ENCODE results near the gene ITIH1. TPM values are rescaled to one million over a fixed set of nuclear protein-coding genes. Genes with fewer than 3 reads are reported as not detected.

The ITIH1 gene
- total RNA-seq, 2 experiments from 2014 or later: not detected

DNA sequence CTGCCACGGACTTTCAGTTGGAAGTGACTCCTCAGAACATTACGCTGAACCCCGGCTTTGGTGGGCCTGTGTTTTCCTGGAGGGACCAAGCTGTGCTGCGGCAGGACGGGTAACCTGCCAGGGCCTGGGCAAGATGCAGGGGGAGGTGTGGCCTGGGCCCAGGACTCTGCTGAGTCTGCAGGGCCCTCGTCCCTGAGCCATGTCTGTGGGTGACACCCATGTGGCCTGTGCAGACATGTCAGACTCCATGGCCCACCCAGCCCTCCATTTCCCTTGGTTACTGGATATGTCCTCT lies 12.3 kb downstream of the ITIH1 start:
- intact Hi-C loops (cut with DNase I, micrococcal nuclease): no loop called here
- H3K36me3 Mint-ChIP-seq (ENCODE audit: low read depth): no peaks in the 10 kb centered on the region

DNA sequence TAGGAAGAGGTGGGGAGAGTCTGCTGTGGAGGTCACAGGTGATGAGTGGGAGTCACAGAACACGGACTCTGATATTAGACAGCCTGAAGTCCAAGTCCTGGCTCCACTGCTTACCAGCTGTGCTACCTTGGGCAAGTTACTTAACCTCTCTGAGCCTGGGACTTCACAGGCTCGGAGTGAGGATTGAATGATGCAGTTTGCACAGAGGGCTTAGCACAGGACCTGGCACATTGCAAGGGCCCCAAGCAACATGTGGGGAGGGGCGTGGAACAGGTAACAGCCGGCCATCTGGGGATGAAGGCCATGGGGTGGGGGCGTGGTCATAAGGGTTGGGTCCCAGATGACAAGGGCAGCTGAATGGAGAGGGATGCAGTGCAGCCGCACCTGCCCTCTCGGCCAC lies 12.9 kb downstream of the ITIH1 start:
- no peaks in the 10 kb centered on the region for H3K27me3 Mint-ChIP-seq
- DNase-seq: no peak
- no peak overlapping the region for H3K27ac Mint-ChIP-seq
- H3K4me1 Mint-ChIP-seq (ENCODE audit: low read depth): no peaks in the 10 kb centered on the region
- TF ChIP-seq, protein P1, sequence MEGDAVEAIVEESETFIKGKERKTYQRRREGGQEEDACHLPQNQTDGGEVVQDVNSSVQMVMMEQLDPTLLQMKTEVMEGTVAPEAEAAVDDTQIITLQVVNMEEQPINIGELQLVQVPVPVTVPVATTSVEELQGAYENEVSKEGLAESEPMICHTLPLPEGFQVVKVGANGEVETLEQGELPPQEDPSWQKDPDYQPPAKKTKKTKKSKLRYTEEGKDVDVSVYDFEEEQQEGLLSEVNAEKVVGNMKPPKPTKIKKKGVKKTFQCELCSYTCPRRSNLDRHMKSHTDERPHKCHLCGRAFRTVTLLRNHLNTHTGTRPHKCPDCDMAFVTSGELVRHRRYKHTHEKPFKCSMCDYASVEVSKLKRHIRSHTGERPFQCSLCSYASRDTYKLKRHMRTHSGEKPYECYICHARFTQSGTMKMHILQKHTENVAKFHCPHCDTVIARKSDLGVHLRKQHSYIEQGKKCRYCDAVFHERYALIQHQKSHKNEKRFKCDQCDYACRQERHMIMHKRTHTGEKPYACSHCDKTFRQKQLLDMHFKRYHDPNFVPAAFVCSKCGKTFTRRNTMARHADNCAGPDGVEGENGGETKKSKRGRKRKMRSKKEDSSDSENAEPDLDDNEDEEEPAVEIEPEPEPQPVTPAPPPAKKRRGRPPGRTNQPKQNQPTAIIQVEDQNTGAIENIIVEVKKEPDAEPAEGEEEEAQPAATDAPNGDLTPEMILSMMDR (IDR thresholded peaks at IDR 0.05): no peak
- no peak overlapping the region for H3K4me3 ChIP-seq (ENCODE audit: low read length)
- H3K36me3 ChIP-seq (ENCODE audit: insufficient read depth, low read length): no peaks in the 10 kb centered on the region
- H3K9me3 Mint-ChIP-seq: no peaks in the 10 kb centered on the region
- POLR2A ChIA-PET: no interaction called here
- H3K36me3 Mint-ChIP-seq (ENCODE audit: low read depth): no peaks in the 10 kb centered on the region
- no peaks in the 10 kb centered on the region for H3K27me3 ChIP-seq (ENCODE audit: control insufficient read depth in 1 of 2, insufficient read depth in 2 of 2, low read length in 2 of 2)
- H3K27ac ChIP-seq (ENCODE audit: low read depth in 1 of 2, low read length in 2 of 2): no peak overlapping the region
- ATAC-seq (ENCODE audit: poor library complexity): no peak
- no peaks in the 10 kb centered on the region for H3K4me1 ChIP-seq (ENCODE audit: insufficient read depth, low read length)
- no peaks in the 10 kb centered on the region for H3K9me3 ChIP-seq (ENCODE audit: control insufficient read depth in 1 of 2, insufficient read depth in 1 of 2, low read length in 2 of 2)
- CTCF ChIA-PET: no interaction called here
- no peak overlapping the region for H3K4me3 Mint-ChIP-seq
- intact Hi-C loops (cut with DNase I, micrococcal nuclease): no loop called here

More for the DNA sequence above, 12.3 kb downstream of the ITIH1 start:
- Mint-ChIP-seq H3K27ac (no peak overlapping the region), H3K4me1 (ENCODE audit: low read depth) (no peaks in the 10 kb centered on the region), H3K27me3 (no peaks in the 10 kb centered on the region), H3K4me3 (no peak overlapping the region), H3K9me3 (no peaks in the 10 kb centered on the region)
- CTCF ChIA-PET: no interaction called here
- DNase-seq: no peak
- H3K4me3 ChIP-seq (ENCODE audit: low read length): no peak overlapping the region
- POLR2A ChIA-PET: no interaction called here
- TF ChIP-seq, protein P1 (IDR thresholded peaks at IDR 0.05): no peak
- H3K9me3 ChIP-seq (ENCODE audit: control insufficient read depth in 1 of 2, insufficient read depth in 1 of 2, low read length in 2 of 2): no peaks in the 10 kb centered on the region
- H3K4me1 ChIP-seq (ENCODE audit: insufficient read depth, low read length): no peaks in the 10 kb centered on the region
- no peak for ATAC-seq (ENCODE audit: poor library complexity)
- H3K36me3 ChIP-seq (ENCODE audit: insufficient read depth, low read length): no peaks in the 10 kb centered on the region
- no peaks in the 10 kb centered on the region for H3K27me3 ChIP-seq (ENCODE audit: control insufficient read depth in 1 of 2, insufficient read depth in 2 of 2, low read length in 2 of 2)
- no peak overlapping the region for H3K27ac ChIP-seq (ENCODE audit: low read depth in 1 of 2, low read length in 2 of 2)

DNA sequence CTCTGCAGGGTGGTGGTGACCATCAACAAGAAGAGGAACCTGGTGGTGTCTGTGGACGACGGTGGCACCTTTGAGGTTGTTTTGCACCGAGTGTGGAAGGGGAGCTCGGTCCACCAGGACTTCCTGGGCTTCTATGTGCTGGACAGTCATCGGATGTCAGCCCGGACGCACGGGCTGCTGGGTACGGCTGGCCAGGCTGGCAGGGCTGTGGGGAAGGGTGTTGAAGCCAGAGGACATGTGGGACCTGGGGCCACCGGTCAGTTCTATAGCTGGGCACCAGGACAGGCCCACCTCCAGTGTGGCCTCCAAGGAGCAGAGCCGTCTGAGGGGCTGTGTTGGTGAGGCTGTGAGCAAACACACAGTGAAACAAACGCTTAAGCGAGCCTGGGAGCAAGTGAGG lies 13.3 kb downstream of the ITIH1 start:
- POLR2A ChIA-PET: no interaction called here

More for the DNA sequence above, 13.3 kb downstream of the ITIH1 start:
- Mint-ChIP-seq H3K4me3 (no peak overlapping the region), H3K36me3 (ENCODE audit: low read depth) (no peaks in the 10 kb centered on the region), H3K4me1 (ENCODE audit: low read depth) (no peaks in the 10 kb centered on the region), H3K27ac (no peak overlapping the region), H3K27me3 (no peaks in the 10 kb centered on the region), H3K9me3 (no peaks in the 10 kb centered on the region)
- Histone ChIP-seq H3K4me3 (ENCODE audit: low read length) (no peak overlapping the region), H3K9me3 (ENCODE audit: control insufficient read depth in 1 of 2, insufficient read depth in 1 of 2, low read length in 2 of 2) (no peaks in the 10 kb centered on the region), H3K27ac (ENCODE audit: low read depth in 1 of 2, low read length in 2 of 2) (no peak overlapping the region), H3K4me1 (ENCODE audit: insufficient read depth, low read length) (no peaks in the 10 kb centered on the region), H3K36me3 (ENCODE audit: insufficient read depth, low read length) (no peaks in the 10 kb centered on the region), H3K27me3 (ENCODE audit: control insufficient read depth in 1 of 2, insufficient read depth in 2 of 2, low read length in 2 of 2) (no peaks in the 10 kb centered on the region)
- CTCF ChIA-PET: no interaction called here
- ATAC-seq (ENCODE audit: poor library complexity): no peak
- TF ChIP-seq, protein P1 (IDR thresholded peaks at IDR 0.05): no peak
- intact Hi-C loops (cut with DNase I, micrococcal nuclease): no loop called here
- DNase-seq: no peak
